Hepatocyte (in vitro differentiated cells): Measurements from ENCODE around the gene JAK1. TPM values are rescaled to one million over a fixed set of nuclear protein-coding genes. Genes with fewer than 3 reads are reported as not detected.

Source experiments
- DNase-seq: peaks from one replicate; pipeline ENCODE4 v3.0.0-alpha.2; 2016; ENCODE audit warnings: low spot score
- H2AFZ ChIP-seq: fragments of 200-600 bp; sonication (generic); 2 replicates; pipeline ENCODE4 v1.6.0; 2016; ENCODE audit warnings: antibody characterized with exemption, mild to moderate bottlenecking
- H3K27ac ChIP-seq: fragments of 200-600 bp; sonication (generic); 2 replicates; pipeline ENCODE4 v1.5.1; 2016; ENCODE audit warnings: mild to moderate bottlenecking
- H3K27me3 ChIP-seq: fragments of 200-600 bp; sonication (generic); 2 replicates; pipeline ENCODE4 v1.6.1; 2016
- H3K36me3 ChIP-seq: fragments of 200-600 bp; sonication (generic); replicated peaks from 2 replicates; pipeline ENCODE4 v1.5.1; 2016; ENCODE audit warnings: low read depth; ENCODE audit not compliant: insufficient read depth
- H3K4me1 ChIP-seq: fragments of 200-600 bp; sonication (generic); 2 replicates; pipeline ENCODE4 v1.5.1; 2016; ENCODE audit warnings: mild to moderate bottlenecking, moderate library complexity; ENCODE audit not compliant: insufficient read depth
- H3K4me2 ChIP-seq: fragments of 200-600 bp; sonication (generic); 2 replicates; pipeline ENCODE4 v1.6.0; 2016
- H3K4me3 ChIP-seq: fragments of 200-600 bp; sonication (generic); 2 replicates; pipeline ENCODE4 v1.5.1; 2016; ENCODE audit warnings: mild to moderate bottlenecking
- H3K79me2 ChIP-seq: fragments of 200-600 bp; sonication (generic); 2 replicates; pipeline ENCODE4 v1.6.0; 2017; ENCODE audit warnings: mild to moderate bottlenecking
- H3K9me2 ChIP-seq: fragments of 200-600 bp; sonication (generic); replicated peaks from 2 replicates; pipeline ENCODE4 v1.6.0; 2017; ENCODE audit warnings: mild to moderate bottlenecking; ENCODE audit not compliant: insufficient read depth
- H3K9me3 ChIP-seq: fragments of 200-600 bp; sonication (generic); 2 replicates; pipeline ENCODE4 v1.5.1; 2016; ENCODE audit warnings: low read depth, mild to moderate bottlenecking
- H4K20me1 ChIP-seq: fragments of 200-600 bp; sonication (generic); 2 replicates; pipeline ENCODE4 v1.6.0; 2016; ENCODE audit warnings: mild to moderate bottlenecking; ENCODE audit not compliant: insufficient read depth, poor library complexity, severe bottlenecking
- EZH2 ChIP-seq: fragments of 200-600 bp; sonication (generic); IDR thresholded peaks from 2 replicates; pipeline ENCODE4 v1.6.1; 2016; ENCODE audit warnings: antibody characterized with exemption, mild to moderate bottlenecking, borderline replicate concordance
- EZH2phosphoT487 ChIP-seq: fragments of 200-600 bp; sonication (generic); IDR thresholded peaks from one replicate; pipeline ENCODE4 v1.6.1; 2018; ENCODE audit warnings: antibody characterized with exemption, mild to moderate bottlenecking, low read depth, moderate library complexity; ENCODE audit not compliant: unreplicated experiment, severe bottlenecking
- WGBS: methylation state at CpG from one replicate; pipeline ENCODE4 v1.1.6; 2016; ENCODE audit warnings: low lambda C conversion rate; ENCODE audit errors: missing lambda C conversion rate; 5-methylcytosine and 5-hydroxymethylcytosine counted together
- polyA plus RNA-seq: library from polyadenylated mRNA; unstranded; fragments of >200 nt; fragmentation: Nextera tagmentation; extraction: Ambion mirVana; gene quantifications from 2 replicates; pipeline ENCODE4 v1.2.1, GENCODE V29; 2016
- total RNA-seq: library from RNA; depleted of rRNA; stranded (reverse); fragments of >200 nt; gene quantifications from 2 replicates; pipeline ENCODE4 v1.2.3, GENCODE V29; 2014
- TF ChIP-seq, protein P1 (sequence below): fragments of 200-600 bp; sonication (generic); IDR thresholded peaks from 2 replicates; pipeline ENCODE4 v1.5.1; 2016; ENCODE audit warnings: antibody characterized with exemption, mild to moderate bottlenecking; ENCODE audit not compliant: poor library complexity

Gene JAK1
- total and polyA plus RNA-seq, 2 experiments from 2014 or later, result 60.2 to 102 TPM

DNA sequence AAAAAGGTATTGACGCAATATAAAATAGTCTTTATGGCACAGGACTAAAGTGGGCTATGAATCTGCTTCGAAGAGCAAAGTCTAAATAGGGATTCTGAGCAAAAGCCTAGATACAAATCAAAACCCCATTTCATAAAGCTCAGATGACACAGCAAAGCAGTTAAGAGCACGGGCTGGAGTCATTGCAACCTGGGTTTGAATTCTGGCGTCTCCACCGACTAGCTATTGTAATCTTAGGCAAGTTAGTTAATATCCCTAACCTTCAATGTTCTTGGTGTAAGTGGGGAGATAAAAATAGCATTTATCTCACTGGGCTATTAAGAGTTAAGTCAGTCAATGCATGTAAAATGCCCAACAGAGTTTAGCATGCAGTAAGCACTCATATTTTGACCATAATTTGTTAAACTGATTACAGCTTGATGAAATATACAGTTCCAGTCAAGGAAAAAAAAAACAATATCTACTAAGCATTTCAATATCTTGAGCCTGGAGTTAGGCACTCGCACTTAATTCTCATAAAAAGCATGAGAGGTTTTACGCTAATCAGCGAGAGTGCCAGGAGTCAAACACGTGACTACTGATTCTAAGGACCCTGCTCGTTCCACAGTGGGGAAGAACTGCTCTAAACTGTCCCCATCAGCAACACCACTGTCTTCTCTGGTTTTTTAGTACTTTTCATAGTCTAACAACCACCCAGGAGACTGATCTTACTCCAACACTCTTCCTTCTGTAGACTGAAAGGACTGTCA, 75.5 kb downstream of the JAK1 start:
- H3K27me3 ChIP-seq, result no peaks in the 10 kb centered on the region
- peaks cover 14% of the 10 kb centered on the region for H3K4me1 ChIP-seq
- no peaks in the 10 kb centered on the region for H3K9me2 ChIP-seq
- no peak overlapping the region for H3K4me3 ChIP-seq
- H3K4me2 ChIP-seq, result no peak overlapping the region
- DNase-seq, result no peak
- TF ChIP-seq, protein P1, sequence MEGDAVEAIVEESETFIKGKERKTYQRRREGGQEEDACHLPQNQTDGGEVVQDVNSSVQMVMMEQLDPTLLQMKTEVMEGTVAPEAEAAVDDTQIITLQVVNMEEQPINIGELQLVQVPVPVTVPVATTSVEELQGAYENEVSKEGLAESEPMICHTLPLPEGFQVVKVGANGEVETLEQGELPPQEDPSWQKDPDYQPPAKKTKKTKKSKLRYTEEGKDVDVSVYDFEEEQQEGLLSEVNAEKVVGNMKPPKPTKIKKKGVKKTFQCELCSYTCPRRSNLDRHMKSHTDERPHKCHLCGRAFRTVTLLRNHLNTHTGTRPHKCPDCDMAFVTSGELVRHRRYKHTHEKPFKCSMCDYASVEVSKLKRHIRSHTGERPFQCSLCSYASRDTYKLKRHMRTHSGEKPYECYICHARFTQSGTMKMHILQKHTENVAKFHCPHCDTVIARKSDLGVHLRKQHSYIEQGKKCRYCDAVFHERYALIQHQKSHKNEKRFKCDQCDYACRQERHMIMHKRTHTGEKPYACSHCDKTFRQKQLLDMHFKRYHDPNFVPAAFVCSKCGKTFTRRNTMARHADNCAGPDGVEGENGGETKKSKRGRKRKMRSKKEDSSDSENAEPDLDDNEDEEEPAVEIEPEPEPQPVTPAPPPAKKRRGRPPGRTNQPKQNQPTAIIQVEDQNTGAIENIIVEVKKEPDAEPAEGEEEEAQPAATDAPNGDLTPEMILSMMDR, result no peak
- TF ChIP-seq EZH2phosphoT487, result no peak
- TF ChIP-seq EZH2, result no peak
- H4K20me1 ChIP-seq, result peaks cover 23% of the 10 kb centered on the region
- no peaks in the 10 kb centered on the region for H3K36me3 ChIP-seq
- no peak overlapping the region for H2AFZ ChIP-seq
- H3K9me3 ChIP-seq, result no peaks in the 10 kb centered on the region
- peaks cover 97% of the 10 kb centered on the region for H3K79me2 ChIP-seq
- no peak overlapping the region for H3K27ac ChIP-seq
- WGBS, result 76% methylated on average over 10 of the region's 10 CpGs

DNA sequence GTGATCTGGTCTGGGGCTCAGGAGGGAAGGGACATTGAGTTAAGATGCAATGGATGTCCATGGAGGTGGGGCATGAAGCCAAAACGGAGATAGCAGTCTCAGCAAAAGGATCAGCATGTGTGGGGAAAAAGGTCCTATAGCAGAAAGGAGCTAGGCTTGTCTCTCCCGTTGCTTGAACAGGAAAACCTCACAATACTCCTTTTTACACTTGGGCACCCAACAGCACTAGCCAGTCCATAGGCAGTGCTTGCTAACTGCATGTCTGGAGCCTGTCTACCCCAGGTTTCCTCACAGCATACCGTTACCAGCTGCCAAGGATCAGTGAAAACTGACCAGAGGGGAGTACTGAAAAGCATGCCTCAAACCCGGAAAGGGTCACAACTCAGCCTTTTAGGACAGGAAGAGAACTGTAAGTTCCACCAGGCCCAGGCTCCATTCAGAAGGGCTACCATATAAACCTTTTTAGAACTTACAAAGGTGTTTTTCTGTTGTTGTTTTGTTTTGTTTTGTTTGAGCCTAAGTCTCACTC, 78.6 kb downstream of the JAK1 start:
- no peaks in the 10 kb centered on the region for H3K9me2 ChIP-seq
- 83% methylated on average over 4 of the region's 4 CpGs for WGBS
- H3K27me3 ChIP-seq, result no peaks in the 10 kb centered on the region
- H3K9me3 ChIP-seq, result no peaks in the 10 kb centered on the region
- H3K79me2 ChIP-seq, result peaks cover 78% of the 10 kb centered on the region
- no peaks in the 10 kb centered on the region for H3K36me3 ChIP-seq
- no peak overlapping the region for H3K4me2 ChIP-seq
- no peak overlapping the region for H3K27ac ChIP-seq
- peaks cover 8% of the 10 kb centered on the region for H3K4me1 ChIP-seq
- peaks cover 22% of the 10 kb centered on the region for H4K20me1 ChIP-seq
- H3K4me3 ChIP-seq, result no peak overlapping the region
- no peak for DNase-seq
- TF ChIP-seq, protein P1, result no peak
- TF ChIP-seq EZH2phosphoT487 (no peak), EZH2 (no peak)
- H2AFZ ChIP-seq, result no peak overlapping the region

DNA sequence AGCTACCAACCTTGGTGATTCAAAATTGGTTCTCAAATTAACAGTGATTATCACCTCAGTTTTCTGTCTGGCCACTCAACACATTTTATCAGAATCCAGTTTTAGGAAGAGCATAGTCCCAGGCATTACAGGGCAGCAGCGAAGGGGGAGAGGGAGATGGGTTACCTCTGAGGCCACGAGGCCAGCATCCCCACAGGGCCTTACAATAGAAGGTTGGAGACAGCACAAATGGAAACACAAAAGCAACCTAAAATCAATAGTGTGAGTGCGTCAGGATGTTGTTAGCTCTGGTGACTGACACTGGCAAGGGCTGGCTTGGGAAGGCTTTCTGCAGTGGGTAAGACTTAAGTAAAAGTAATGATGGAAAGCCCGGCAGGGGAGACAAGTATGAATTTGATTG, 79.5 kb downstream of the JAK1 start:
- TF ChIP-seq EZH2 (no peak), EZH2phosphoT487 (no peak)
- TF ChIP-seq, protein P1, result no peak
- no peaks in the 10 kb centered on the region for H3K9me2 ChIP-seq
- no peak overlapping the region for H3K27ac ChIP-seq
- H3K9me3 ChIP-seq, result no peaks in the 10 kb centered on the region
- peaks cover 69% of the 10 kb centered on the region for H3K79me2 ChIP-seq
- H4K20me1 ChIP-seq, result peaks cover 19% of the 10 kb centered on the region
- H3K4me1 ChIP-seq, result peaks cover 5% of the 10 kb centered on the region
- H3K4me2 ChIP-seq, result no peak overlapping the region
- DNase-seq, result no peak
- WGBS, result 92% methylated on average over 4 of the region's 4 CpGs
- H3K27me3 ChIP-seq, result no peaks in the 10 kb centered on the region
- H2AFZ ChIP-seq, result no peak overlapping the region
- H3K4me3 ChIP-seq, result no peak overlapping the region
- no peaks in the 10 kb centered on the region for H3K36me3 ChIP-seq
